ENCODE results near the gene KLRF1. TPM values are rescaled to one million over a fixed set of nuclear protein-coding genes. Genes with fewer than 3 reads are reported as not detected.

The KLRF1 gene
- total RNA-seq, 1 experiment from 2014 or later: not detected

DNA sequence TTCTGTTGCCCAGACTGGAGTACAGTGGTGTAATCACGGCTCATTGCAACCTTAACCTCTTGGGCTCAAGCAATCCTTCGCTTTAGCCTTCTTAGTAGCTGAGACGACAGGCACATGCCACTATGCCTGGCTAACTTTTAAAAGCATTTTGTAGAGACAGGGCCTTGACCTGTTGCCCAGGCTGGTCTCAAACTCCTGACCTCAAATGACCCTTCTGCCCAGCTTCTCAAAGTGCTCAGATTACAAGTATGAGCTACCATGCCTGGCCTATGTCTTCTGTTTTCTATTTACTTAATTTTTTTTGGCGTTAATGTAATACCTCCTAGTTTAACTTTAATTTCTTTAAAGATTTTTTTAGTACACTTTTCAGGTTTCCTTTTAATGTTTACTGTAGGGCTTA, 20.6 kb upstream of the KLRF1 start:
- H3K4ac ChIP-seq (ENCODE audit: low read depth, low read length): no peak overlapping the region
- Mint-ChIP-seq H3K4me3 (no peak overlapping the region), H3K9me3 (no peaks in the 10 kb centered on the region), H3K27me3 (ENCODE audit: low read depth) (no peaks in the 10 kb centered on the region), H3K36me3 (ENCODE audit: insufficient read depth in 1 of 3, low read depth in 3 of 3) (no peaks in the 10 kb centered on the region), H3K27ac (no peak overlapping the region), H3K4me1 (no peaks in the 10 kb centered on the region)
- H2AK5ac ChIP-seq (ENCODE audit: insufficient read length, low read length): no peak overlapping the region
- H3K18ac ChIP-seq (ENCODE audit: insufficient read length, low read depth, low read length): no peak overlapping the region
- DNase-seq: no peak
- no peaks in the 10 kb centered on the region for H4K20me1 ChIP-seq (ENCODE audit: control insufficient read depth, insufficient read depth, insufficient read length)
- no peaks in the 10 kb centered on the region for H3K79me2 ChIP-seq (ENCODE audit: insufficient read depth, low read length)
- WGBS (ENCODE audit: extremely low coverage, insufficient read length, low lambda C conversion rate): no CpG with 5 or more reads among the region's 4 CpGs
- H4K91ac ChIP-seq (ENCODE audit: insufficient read length, low read depth, low read length): no peak overlapping the region
- H3K9ac ChIP-seq (ENCODE audit: extremely low read depth, insufficient read length, low read length): no peak overlapping the region
- no peaks in the 10 kb centered on the region for H3K23me2 ChIP-seq (ENCODE audit: insufficient read length, low read depth, low read length, poor library complexity, severe bottlenecking)
- no peak overlapping the region for H2BK12ac ChIP-seq (ENCODE audit: insufficient read length, low read depth, low read length)
- no peak overlapping the region for H3K14ac ChIP-seq (ENCODE audit: insufficient read depth, low read length)
- H3K23ac ChIP-seq (ENCODE audit: insufficient read length, low read depth, low read length): no peak overlapping the region
- no peak overlapping the region for H2BK5ac ChIP-seq (ENCODE audit: insufficient read length, low read length)
- no peaks in the 10 kb centered on the region for H3K9me3 ChIP-seq (ENCODE audit: control insufficient read depth, low read depth, low read length)
- no peak overlapping the region for H2AFZ ChIP-seq (ENCODE audit: low read length)
- H2BK120ac ChIP-seq (ENCODE audit: low read depth, low read length, poor library complexity, severe bottlenecking): no peak overlapping the region
- no peak overlapping the region for H4K8ac ChIP-seq (replicated peaks; ENCODE audit: insufficient read length, low read depth, low read length)
- H2BK15ac ChIP-seq (ENCODE audit: low read depth, low read length): no peak overlapping the region
- no peak overlapping the region for H4K5ac ChIP-seq (ENCODE audit: insufficient read length, low read depth, low read length)
- H2BK20ac ChIP-seq (ENCODE audit: low read depth, low read length, poor library complexity, severe bottlenecking): no peak overlapping the region
- no peak overlapping the region for H3K27ac ChIP-seq (ENCODE audit: insufficient read length, low read depth, low read length)
- H3T11ph ChIP-seq (ENCODE audit: low read length): no peak overlapping the region
- no peaks in the 10 kb centered on the region for H3K27me3 ChIP-seq (ENCODE audit: insufficient read depth, low read length)
- H3K79me1 ChIP-seq (ENCODE audit: insufficient read depth, low read depth, low read length, poor library complexity, severe bottlenecking): no peaks in the 10 kb centered on the region
- TF ChIP-seq, protein P1, sequence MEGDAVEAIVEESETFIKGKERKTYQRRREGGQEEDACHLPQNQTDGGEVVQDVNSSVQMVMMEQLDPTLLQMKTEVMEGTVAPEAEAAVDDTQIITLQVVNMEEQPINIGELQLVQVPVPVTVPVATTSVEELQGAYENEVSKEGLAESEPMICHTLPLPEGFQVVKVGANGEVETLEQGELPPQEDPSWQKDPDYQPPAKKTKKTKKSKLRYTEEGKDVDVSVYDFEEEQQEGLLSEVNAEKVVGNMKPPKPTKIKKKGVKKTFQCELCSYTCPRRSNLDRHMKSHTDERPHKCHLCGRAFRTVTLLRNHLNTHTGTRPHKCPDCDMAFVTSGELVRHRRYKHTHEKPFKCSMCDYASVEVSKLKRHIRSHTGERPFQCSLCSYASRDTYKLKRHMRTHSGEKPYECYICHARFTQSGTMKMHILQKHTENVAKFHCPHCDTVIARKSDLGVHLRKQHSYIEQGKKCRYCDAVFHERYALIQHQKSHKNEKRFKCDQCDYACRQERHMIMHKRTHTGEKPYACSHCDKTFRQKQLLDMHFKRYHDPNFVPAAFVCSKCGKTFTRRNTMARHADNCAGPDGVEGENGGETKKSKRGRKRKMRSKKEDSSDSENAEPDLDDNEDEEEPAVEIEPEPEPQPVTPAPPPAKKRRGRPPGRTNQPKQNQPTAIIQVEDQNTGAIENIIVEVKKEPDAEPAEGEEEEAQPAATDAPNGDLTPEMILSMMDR (conservative IDR thresholded peaks at IDR 0.05): no peak
- H3K4me2 ChIP-seq (ENCODE audit: insufficient read depth, insufficient read length, low read length): no peak overlapping the region
- no peaks in the 10 kb centered on the region for H3K4me1 ChIP-seq (ENCODE audit: insufficient read depth, low read length)
- no peak overlapping the region for H3K56ac ChIP-seq (ENCODE audit: insufficient read length, low read depth, low read length)
